HEK293 (cell line): ENCODE data around the gene ANKUB1.
"Not testable (repeated sequence)": the region's sequence is repeated elsewhere in the genome, so short reads cannot be mapped to it uniquely, and the experiment has no call there.

Source experiments
- CTCF ChIA-PET: fragments of 350-600 bp; formaldehyde crosslinking; extraction: SDS; loops from one replicate; lab custom pipeline; 2021; ENCODE audit warnings: antibody characterized with exemption; lab: Yijun Ruan, JAX
- POLR2A ChIA-PET: fragments of 300-600 bp; formaldehyde crosslinking; extraction: SDS; loops from one replicate; lab custom pipeline; 2020; ENCODE audit warnings: antibody characterized with exemption, inconsistent platforms; lab: Yijun Ruan, JAX
- H3K27ac ChIP-seq: fragments of 200-500 bp; sonication (Bioruptor generic); 2 replicates; pipeline ENCODE4 v1.5.1; 2014; ENCODE audit warnings: low read depth, low read length, control low read depth, inconsistent platforms; ENCODE audit errors: extremely low read depth
- H3K36me3 ChIP-seq, 2 experiments: fragments of 200-500 bp in 1 of 2; sonication (Bioruptor generic) in 1 of 2; 1 replicate in 1 of 2; 2 replicates in 1 of 2; pipeline ENCODE4 v1.5.1; 2014 to 2017; ENCODE audit warnings: inconsistent platforms in 2 of 2, low read length in 2 of 2; ENCODE audit not compliant: control insufficient read depth in 2 of 2, insufficient read depth in 1 of 2
- H3K4me1 ChIP-seq: fragments of 200-500 bp; sonication (Bioruptor generic); 2 replicates; pipeline ENCODE4 v1.5.1; 2014; ENCODE audit warnings: mild to moderate bottlenecking, low read length, inconsistent platforms; ENCODE audit not compliant: control insufficient read depth, insufficient read depth
- H3K4me3 ChIP-seq: 2 replicates; pipeline ENCODE4 v1.5.1; 2011; ENCODE audit warnings: low read depth, mild to moderate bottlenecking, control low read depth, low read length, moderate library complexity
- H3K9me3 ChIP-seq: fragments of 200-500 bp; sonication (Bioruptor generic); 2 replicates; pipeline ENCODE4 v1.5.1; 2014; ENCODE audit warnings: low read depth, low read length, inconsistent platforms; ENCODE audit not compliant: control insufficient read depth, insufficient read depth
- PRDM1 ChIP-seq: fragments of 450-650 bp; formaldehyde crosslinking; IDR thresholded peaks from 2 replicates; pipeline ENCODE4; 2016; ENCODE audit warnings: missing biosample characterization, missing genetic modification characterization
- ZNF114 ChIP-seq: fragments of 450-650 bp; formaldehyde crosslinking; IDR thresholded peaks from 2 replicates; pipeline ENCODE4 v1.5.0; 2017; ENCODE audit warnings: missing biosample characterization, missing genetic modification characterization
- ZNF138 ChIP-seq: fragments of 450-650 bp; formaldehyde crosslinking; IDR thresholded peaks from 2 replicates; pipeline ENCODE4 v1.5.1; 2016; ENCODE audit warnings: missing biosample characterization, missing genetic modification characterization, borderline replicate concordance
- ZNF596 ChIP-seq: fragments of 450-650 bp; IDR thresholded peaks from 2 replicates; pipeline ENCODE4 v1.5.0; 2018; ENCODE audit warnings: missing biosample characterization, mild to moderate bottlenecking, missing genetic modification characterization, moderate library complexity
- ZNF623 ChIP-seq: fragments of 450-650 bp; formaldehyde crosslinking; IDR thresholded peaks from 2 replicates; pipeline ENCODE4 v1.5.1; 2016; ENCODE audit warnings: missing biosample characterization, missing genetic modification characterization
- TF ChIP-seq, protein P1 (sequence below): sonication (generic); formaldehyde crosslinking; IDR thresholded peaks from 2 replicates; pipeline ENCODE4 v1.8.1; 2022; ENCODE audit warnings: mild to moderate bottlenecking, moderate library complexity, missing genetic modification reagents
- TF ChIP-seq, protein P2 (sequence below): fragments of 450-650 bp; formaldehyde crosslinking; IDR thresholded peaks from 2 replicates; pipeline ENCODE4 v1.5.1; 2016; ENCODE audit warnings: missing biosample characterization, missing genetic modification characterization, low read depth
- TF ChIP-seq, protein P3 (sequence below): fragments of 450-650 bp; formaldehyde crosslinking; IDR thresholded peaks from 2 replicates; pipeline ENCODE4 v1.5.1; 2017; ENCODE audit warnings: missing biosample characterization, missing genetic modification characterization
- TF ChIP-seq, protein P4 (sequence below): fragments of 450-650 bp; formaldehyde crosslinking; IDR thresholded peaks from 2 replicates; pipeline ENCODE4 v1.5.1; 2017; ENCODE audit warnings: missing biosample characterization, missing genetic modification characterization

The ANKUB1 gene, protein sequence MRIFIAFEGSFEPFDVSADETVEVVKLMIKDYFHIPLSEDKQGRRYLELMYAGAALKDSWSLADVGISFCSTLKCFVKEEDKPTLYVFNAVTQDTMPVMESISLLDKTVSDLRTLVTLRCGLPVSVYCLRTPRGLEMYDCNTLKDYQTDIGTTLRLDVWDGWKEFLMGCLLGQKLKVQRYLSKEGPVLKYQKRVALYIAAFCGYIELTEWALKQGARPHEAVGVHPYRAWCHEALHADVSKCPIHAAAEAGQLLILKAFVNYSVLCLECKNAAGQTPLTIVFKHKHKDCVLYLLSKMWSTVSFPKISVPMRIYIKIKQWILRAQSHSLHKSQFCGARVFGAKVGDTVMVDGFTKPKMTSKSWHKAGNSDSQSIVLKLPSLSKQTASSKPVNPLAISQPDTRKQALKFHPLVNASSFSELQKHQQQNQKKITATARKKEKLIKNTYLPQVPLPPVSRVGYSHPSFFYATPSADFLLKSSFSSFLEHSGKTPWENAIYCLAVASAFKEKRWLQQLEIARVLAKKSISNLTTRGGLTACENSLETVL

DNA sequence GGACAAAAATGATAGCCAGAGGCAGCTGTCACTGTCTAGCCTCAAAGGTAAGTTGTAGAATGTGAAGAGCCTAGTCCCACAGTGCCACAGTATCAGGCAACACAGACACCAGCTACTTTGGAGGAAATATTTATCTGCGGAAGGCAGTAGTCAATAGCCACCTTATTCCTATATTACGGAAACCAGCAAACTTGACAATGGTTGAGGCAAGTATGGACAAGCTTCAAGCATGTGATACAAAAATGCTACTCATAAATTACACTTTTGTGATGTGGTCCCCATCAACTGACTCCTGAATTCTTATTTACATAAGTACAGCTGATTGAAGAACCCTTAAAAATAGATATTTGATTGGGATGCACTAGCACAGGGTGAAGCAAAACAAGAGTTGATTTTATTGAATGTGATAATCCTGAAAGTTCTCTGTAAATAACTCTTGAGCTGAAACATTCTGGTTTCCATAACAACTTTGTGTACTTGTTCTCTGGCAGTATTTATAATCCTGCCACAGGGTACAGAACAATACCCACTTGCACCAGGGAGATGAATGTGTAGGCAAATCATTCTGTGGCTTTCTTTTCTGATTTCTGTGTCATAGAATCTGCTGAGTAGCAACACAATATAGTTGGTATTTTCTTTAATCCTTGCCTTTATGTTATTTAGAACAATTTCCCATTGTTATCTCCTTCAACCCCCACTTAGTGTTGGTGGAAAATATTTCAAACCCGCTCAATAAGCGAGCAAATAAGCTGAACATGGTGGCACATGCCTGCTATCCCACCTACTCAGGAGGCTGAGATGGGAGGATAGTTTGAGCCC is at the start of gene ANKUB1:
Gene ANKUB1 (minus strand): TSS at position 103 of the 819 bp plus-strand sequence. CDS start 188 bp downstream, outside the sequence.
- no peak for TF ChIP-seq ZNF138 (tag by site-specific recombination)
- TF ChIP-seq, protein P1, sequence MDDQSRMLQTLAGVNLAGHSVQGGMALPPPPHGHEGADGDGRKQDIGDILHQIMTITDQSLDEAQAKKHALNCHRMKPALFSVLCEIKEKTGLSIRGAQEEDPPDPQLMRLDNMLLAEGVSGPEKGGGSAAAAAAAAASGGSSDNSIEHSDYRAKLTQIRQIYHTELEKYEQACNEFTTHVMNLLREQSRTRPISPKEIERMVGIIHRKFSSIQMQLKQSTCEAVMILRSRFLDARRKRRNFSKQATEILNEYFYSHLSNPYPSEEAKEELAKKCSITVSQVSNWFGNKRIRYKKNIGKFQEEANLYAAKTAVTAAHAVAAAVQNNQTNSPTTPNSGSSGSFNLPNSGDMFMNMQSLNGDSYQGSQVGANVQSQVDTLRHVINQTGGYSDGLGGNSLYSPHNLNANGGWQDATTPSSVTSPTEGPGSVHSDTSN (CRISPR knock-in tag) = no peak
- no peak for TF ChIP-seq ZNF623 (tag by site-specific recombination)
- TF ChIP-seq, protein P2, sequence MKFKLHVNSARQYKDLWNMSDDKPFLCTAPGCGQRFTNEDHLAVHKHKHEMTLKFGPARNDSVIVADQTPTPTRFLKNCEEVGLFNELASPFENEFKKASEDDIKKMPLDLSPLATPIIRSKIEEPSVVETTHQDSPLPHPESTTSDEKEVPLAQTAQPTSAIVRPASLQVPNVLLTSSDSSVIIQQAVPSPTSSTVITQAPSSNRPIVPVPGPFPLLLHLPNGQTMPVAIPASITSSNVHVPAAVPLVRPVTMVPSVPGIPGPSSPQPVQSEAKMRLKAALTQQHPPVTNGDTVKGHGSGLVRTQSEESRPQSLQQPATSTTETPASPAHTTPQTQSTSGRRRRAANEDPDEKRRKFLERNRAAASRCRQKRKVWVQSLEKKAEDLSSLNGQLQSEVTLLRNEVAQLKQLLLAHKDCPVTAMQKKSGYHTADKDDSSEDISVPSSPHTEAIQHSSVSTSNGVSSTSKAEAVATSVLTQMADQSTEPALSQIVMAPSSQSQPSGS (tag by site-specific recombination) = no peak
- TF ChIP-seq, protein P3, sequence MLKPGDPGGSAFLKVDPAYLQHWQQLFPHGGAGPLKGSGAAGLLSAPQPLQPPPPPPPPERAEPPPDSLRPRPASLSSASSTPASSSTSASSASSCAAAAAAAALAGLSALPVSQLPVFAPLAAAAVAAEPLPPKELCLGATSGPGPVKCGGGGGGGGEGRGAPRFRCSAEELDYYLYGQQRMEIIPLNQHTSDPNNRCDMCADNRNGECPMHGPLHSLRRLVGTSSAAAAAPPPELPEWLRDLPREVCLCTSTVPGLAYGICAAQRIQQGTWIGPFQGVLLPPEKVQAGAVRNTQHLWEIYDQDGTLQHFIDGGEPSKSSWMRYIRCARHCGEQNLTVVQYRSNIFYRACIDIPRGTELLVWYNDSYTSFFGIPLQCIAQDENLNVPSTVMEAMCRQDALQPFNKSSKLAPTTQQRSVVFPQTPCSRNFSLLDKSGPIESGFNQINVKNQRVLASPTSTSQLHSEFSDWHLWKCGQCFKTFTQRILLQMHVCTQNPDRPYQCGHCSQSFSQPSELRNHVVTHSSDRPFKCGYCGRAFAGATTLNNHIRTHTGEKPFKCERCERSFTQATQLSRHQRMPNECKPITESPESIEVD (tag by site-specific recombination) = no peak
- TF ChIP-seq, protein P4, sequence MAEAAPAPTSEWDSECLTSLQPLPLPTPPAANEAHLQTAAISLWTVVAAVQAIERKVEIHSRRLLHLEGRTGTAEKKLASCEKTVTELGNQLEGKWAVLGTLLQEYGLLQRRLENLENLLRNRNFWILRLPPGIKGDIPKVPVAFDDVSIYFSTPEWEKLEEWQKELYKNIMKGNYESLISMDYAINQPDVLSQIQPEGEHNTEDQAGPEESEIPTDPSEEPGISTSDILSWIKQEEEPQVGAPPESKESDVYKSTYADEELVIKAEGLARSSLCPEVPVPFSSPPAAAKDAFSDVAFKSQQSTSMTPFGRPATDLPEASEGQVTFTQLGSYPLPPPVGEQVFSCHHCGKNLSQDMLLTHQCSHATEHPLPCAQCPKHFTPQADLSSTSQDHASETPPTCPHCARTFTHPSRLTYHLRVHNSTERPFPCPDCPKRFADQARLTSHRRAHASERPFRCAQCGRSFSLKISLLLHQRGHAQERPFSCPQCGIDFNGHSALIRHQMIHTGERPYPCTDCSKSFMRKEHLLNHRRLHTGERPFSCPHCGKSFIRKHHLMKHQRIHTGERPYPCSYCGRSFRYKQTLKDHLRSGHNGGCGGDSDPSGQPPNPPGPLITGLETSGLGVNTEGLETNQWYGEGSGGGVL (tag by site-specific recombination) = no peak
- CTCF ChIA-PET = interaction anchor here (0.6 to 1.5 kb wide), 2 partner anchors 15 to 27 kb away, joined by 5 to 6 read pairs; no protein-coding TSS in a partner anchor

DNA sequence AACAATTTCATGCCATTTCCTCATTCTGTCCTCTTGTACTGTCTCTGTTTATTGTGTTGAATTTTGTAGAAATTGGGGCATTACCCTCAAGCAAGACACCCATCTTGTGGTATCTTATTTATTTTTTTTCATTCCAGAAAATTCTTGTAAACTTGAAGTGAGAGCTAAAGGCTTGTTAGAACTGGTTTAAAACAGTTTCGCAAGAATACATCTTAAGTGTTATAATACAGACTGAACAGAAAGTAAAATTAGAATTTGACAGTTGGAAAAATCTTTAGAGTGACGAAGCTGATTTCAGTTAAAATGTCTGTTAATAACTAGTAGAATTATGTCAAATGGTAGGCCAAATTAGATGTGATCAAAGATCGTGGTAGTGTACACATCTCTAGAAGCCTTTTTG is 47.5 kb upstream of the ANKUB1 start:
- Histone ChIP-seq H3K27ac (no peak overlapping the region), H3K4me1 (no peaks in the 10 kb centered on the region), H3K9me3 (no peaks in the 10 kb centered on the region), H3K4me3 (no peak overlapping the region), H3K36me3 (no peaks in the 10 kb centered on the region)
- POLR2A ChIA-PET = no interaction called here
- CTCF ChIA-PET = interaction anchor here (1.1 kb wide), 1 partner anchor 40 kb away, joined by 4 read pairs; no protein-coding TSS in a partner anchor
- no peak for TF ChIP-seq PRDM1 (tag by site-specific recombination)
- no peak for TF ChIP-seq ZNF114
- TF ChIP-seq ZNF596 (tag by site-specific recombination) = no peak

More for the DNA sequence above, at the start of gene ANKUB1:
- H3K27ac ChIP-seq = no peak within 1 kb of the TSS
- POLR2A ChIA-PET = no interaction called here
- H3K9me3 ChIP-seq = no peaks in the 10 kb centered on the region
- H3K36me3 ChIP-seq = no peaks in the 10 kb centered on the region
- no peak within 1 kb of the TSS for H3K4me3 ChIP-seq
- H3K4me1 ChIP-seq = no peaks in the 10 kb centered on the region

DNA sequence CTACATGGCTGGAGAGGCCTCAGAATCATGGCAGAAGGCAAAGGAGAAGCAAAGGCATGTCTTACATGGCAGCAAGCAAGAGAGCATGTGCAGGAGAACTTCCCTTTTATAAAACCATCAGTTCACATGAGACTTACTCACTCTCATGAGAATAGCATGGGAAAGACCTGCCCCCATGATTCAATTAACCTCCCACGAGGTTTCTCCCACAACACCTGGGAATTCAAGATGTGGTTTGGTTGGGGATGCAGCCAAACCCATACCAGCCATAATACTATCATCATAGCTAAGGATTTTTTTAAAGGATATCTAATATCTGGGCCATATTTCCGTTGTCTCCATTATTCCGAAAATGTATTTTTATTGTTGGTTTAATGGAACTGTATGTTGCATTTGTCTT is 47.1 kb upstream of the ANKUB1 start:
- POLR2A ChIA-PET, H3K27ac ChIP-seq, CTCF ChIA-PET, H3K9me3 ChIP-seq, H3K36me3 ChIP-seq, H3K4me1 ChIP-seq, H3K4me3 ChIP-seq: not testable (repeated sequence)
